Fibroblast of lung (primary cell): ENCODE measurements around the gene AURKB. TPM values are rescaled to one million over a fixed set of nuclear protein-coding genes. Genes with fewer than 3 reads are reported as not detected.

ENCODE experiments used
- DNase-seq, 2 donors: peaks; one replicate each; pipeline versions ENCODE4 v3.0.0 to v3.0.0-alpha.2; 2010; ENCODE audit warnings: low read depth in 2 of 2
- H2AFZ ChIP-seq: 2 replicates; pipeline ENCODE4 v1.5.1; 2012; ENCODE audit warnings: low read length, control low read depth, inconsistent platforms
- H3K27ac ChIP-seq: 2 replicates; pipeline ENCODE4 v1.5.1; 2011; ENCODE audit warnings: low read length, control low read depth; ENCODE audit not compliant: insufficient read depth
- H3K27me3 ChIP-seq: 2 replicates; pipeline ENCODE4 v1.5.1; 2011; ENCODE audit warnings: mild to moderate bottlenecking, low read length; ENCODE audit not compliant: control insufficient read depth, insufficient read depth
- H3K36me3 ChIP-seq: 2 replicates; pipeline ENCODE4 v1.5.1; 2011; ENCODE audit warnings: low read length; ENCODE audit not compliant: control insufficient read depth, insufficient read depth
- H3K4me1 ChIP-seq: 2 replicates; pipeline ENCODE4 v1.5.1; 2011; ENCODE audit warnings: low read length; ENCODE audit not compliant: control insufficient read depth, insufficient read depth; ENCODE audit errors: extremely low read depth
- H3K4me2 ChIP-seq: 2 replicates; pipeline ENCODE4 v1.5.1; 2011; ENCODE audit warnings: low read length, control low read depth; ENCODE audit not compliant: insufficient read depth; ENCODE audit errors: extremely low read depth
- H3K4me3 ChIP-seq, 4 experiments: fragments of 200-600 bp in 1 of 4; sonication (generic) in 1 of 4; replicated peaks in 1 of 4; 2 replicates each; pipeline ENCODE4 v1.5.1; 2011 to 2016; ENCODE audit warnings: low read length in 4 of 4, low read depth in 3 of 4, mild to moderate bottlenecking in 3 of 4, control low read depth in 2 of 4, inconsistent platforms in 1 of 4, mixed read lengths in 1 of 4; ENCODE audit not compliant: insufficient read depth in 1 of 4; ENCODE audit errors: control extremely low read depth in 1 of 4
- H3K79me2 ChIP-seq: 2 replicates; pipeline ENCODE4 v1.5.1; 2012; ENCODE audit warnings: mild to moderate bottlenecking, low read length, inconsistent platforms; ENCODE audit not compliant: control insufficient read depth, insufficient read depth
- H3K9ac ChIP-seq: 2 replicates; pipeline ENCODE4 v1.5.1; 2011; ENCODE audit warnings: mild to moderate bottlenecking, low read length, control low read depth; ENCODE audit not compliant: insufficient read depth
- H3K9me3 ChIP-seq: 2 replicates; pipeline ENCODE4 v1.5.1; 2012; ENCODE audit warnings: low read depth, low read length; ENCODE audit not compliant: control insufficient read depth, insufficient read depth
- H4K20me1 ChIP-seq: 2 replicates; pipeline ENCODE4 v1.5.1; 2011; ENCODE audit warnings: low read length; ENCODE audit not compliant: control insufficient read depth, insufficient read depth; ENCODE audit errors: extremely low read depth
- CTCF ChIP-seq, 2 donors: IDR thresholded peaks in 1 of 2; conservative IDR thresholded peaks in 1 of 2; 1 replicate in 1 of 2; 2 replicates in 1 of 2; pipeline ENCODE4 v1.5.1; 2011 to 2012; ENCODE audit warnings: low read length in 2 of 2, control low read depth in 1 of 2, inconsistent platforms in 1 of 2, low read depth in 1 of 2, mild to moderate bottlenecking in 1 of 2
- EZH2 ChIP-seq: IDR thresholded peaks from 2 replicates; pipeline ENCODE4 v1.5.1; 2012; ENCODE audit warnings: low read length, control low read depth, mild to moderate bottlenecking; ENCODE audit errors: missing control alignments
- polyA plus RNA-seq, 2 donors: library from polyadenylated mRNA; depleted of rRNA in 1 of 2; stranded (reverse) in 1 of 2; unstranded in 1 of 2; fragments of >200 nt; gene quantifications; 2 replicates each; pipeline ENCODE4 v1.2.1, GENCODE V29; 2011 to 2012; ENCODE audit warnings: missing spikeins in 1 of 2
- total RNA-seq: library from RNA; depleted of rRNA; stranded (reverse); fragments of >200 nt; gene quantifications from 2 replicates; pipeline ENCODE4 v1.2.1, GENCODE V29; 2014

The AURKB gene
- total and polyA plus RNA-seq, 2 donors (not counting 1 experiment from before 2014, with no cell fraction given): 7.5 to 8.4 TPM

- Histone ChIP-seq H3K4me1 (no peaks in the 10 kb centered on the region), H3K9ac (no peak overlapping the region), H2AFZ (no peak overlapping the region), H3K4me3 (no peak overlapping the region), H3K9me3 (no peaks in the 10 kb centered on the region), H3K27me3 (no peaks in the 10 kb centered on the region), H3K36me3 (peaks cover 4% of the 10 kb centered on the region), H3K79me2 (no peaks in the 10 kb centered on the region), H3K27ac (no peak overlapping the region), H3K4me2 (no peak overlapping the region), H4K20me1 (no peaks in the 10 kb centered on the region)
- no peak for TF ChIP-seq EZH2
- TF ChIP-seq CTCF (conservative IDR thresholded peaks at IDR 0.05 in 1 of 2, IDR thresholded peaks at IDR 0.05 in 1 of 2; ENCODE audit: low read depth in 1 of 2, low read length in 2 of 2): no peak
- DNase-seq: no peak
Measured at GRCh38 chr17:8237886-8238285, 27.5 kb upstream of the AURKB start.

- TF ChIP-seq EZH2: no peak
- no peak for TF ChIP-seq CTCF (conservative IDR thresholded peaks at IDR 0.05 in 1 of 2, IDR thresholded peaks at IDR 0.05 in 1 of 2; ENCODE audit: low read depth in 1 of 2, low read length in 2 of 2)
- Histone ChIP-seq H3K4me2 (no peak overlapping the region), H3K27ac (no peak overlapping the region), H3K9me3 (no peaks in the 10 kb centered on the region), H3K79me2 (no peaks in the 10 kb centered on the region), H3K4me1 (no peaks in the 10 kb centered on the region), H3K4me3 (no peak overlapping the region), H2AFZ (no peak overlapping the region), H3K9ac (no peak overlapping the region), H3K36me3 (peaks cover 4% of the 10 kb centered on the region), H3K27me3 (no peaks in the 10 kb centered on the region), H4K20me1 (no peaks in the 10 kb centered on the region)
- no peak for DNase-seq
Measured at GRCh38 chr17:8237175-8237574, 26.8 kb upstream of the AURKB start.

- H3K36me3 ChIP-seq: peaks cover 8% of the 10 kb centered on the region
- TF ChIP-seq EZH2 (no peak), CTCF (conservative IDR thresholded peaks at IDR 0.05 in 1 of 2, IDR thresholded peaks at IDR 0.05 in 1 of 2; ENCODE audit: low read depth in 1 of 2, low read length in 2 of 2) (no peak)
- DNase-seq: no peak
- no peaks in the 10 kb centered on the region for H3K79me2 ChIP-seq
- H3K27ac ChIP-seq: no peak overlapping the region
- no peak overlapping the region for H3K9ac ChIP-seq
- H3K9me3 ChIP-seq: no peaks in the 10 kb centered on the region
- H3K4me3 ChIP-seq: no peak overlapping the region
- no peaks in the 10 kb centered on the region for H3K4me1 ChIP-seq
- no peak overlapping the region for H3K4me2 ChIP-seq
- no peaks in the 10 kb centered on the region for H4K20me1 ChIP-seq
- no peak overlapping the region for H2AFZ ChIP-seq
- no peaks in the 10 kb centered on the region for H3K27me3 ChIP-seq
Measured at GRCh38 chr17:8235676-8236075, 25.3 kb upstream of the AURKB start.
